Activated CD8-positive, alpha-beta memory T cell treated with anti-CD3 and anti-CD28 coated beads for 36 hours (primary cell): ENCODE measurements around the gene PILRA. TPM values are rescaled to one million over a fixed set of nuclear protein-coding genes. Genes with fewer than 3 reads are reported as not detected.
"Not testable (repeated sequence)": the region's sequence is repeated elsewhere in the genome, so short reads cannot be mapped to it uniquely, and the experiment has no call there.

Source experiments
- CTCF ChIA-PET: fragments of 350-600 bp; sonication (Branson Sonifier 250); formaldehyde crosslinking; loops from one replicate; lab custom pipeline; 2021; ENCODE audit warnings: antibody characterized with exemption; lab: Charles Lee
- POLR2A ChIA-PET: fragments of 350-600 bp; sonication (Branson Sonifier 250); formaldehyde crosslinking; loops from one replicate; lab custom pipeline; 2021; ENCODE audit warnings: antibody characterized with exemption; lab: Charles Lee
- total RNA-seq, 2 experiments: library from RNA; stranded (reverse); gene quantifications; one replicate each; pipeline ENCODE4 v1.2.3, GENCODE V29; 2021

PILRA gene
- total RNA-seq, 2 experiments from 2014 or later, result 0.30 to 0.48 TPM

DNA sequence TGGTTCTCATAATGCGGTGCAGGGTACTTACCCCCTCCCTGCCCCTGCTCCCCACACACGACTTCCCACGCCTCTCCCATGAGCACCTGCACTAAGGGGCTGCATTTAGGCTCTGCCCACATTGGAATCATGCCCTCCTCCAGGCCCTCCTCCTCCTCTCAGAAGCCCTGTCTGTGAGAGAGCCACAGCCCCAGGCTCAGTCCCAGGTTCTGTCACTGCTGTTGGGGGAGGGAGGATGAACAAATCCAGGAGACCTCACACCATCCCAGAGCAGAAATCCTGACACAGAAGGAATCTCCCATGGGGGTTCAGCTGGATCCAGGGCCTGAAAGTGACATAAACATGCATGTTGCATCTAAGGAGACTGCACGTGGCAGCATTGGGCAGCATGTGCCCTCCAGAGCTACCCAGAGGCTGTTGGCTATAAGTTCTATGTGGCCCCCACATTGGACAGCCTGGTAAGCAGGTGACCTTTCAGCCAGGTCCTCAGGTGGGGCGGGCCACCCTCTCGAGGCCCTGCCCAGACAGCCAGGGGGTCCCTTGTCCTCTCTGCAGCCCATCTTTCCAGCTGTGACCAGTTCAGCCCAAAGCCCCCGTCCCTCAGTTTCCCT, 1.6 kb upstream of the PILRA start:
- ChIA-PET CTCF (interaction anchor here (0.7 to 1.7 kb wide), 2 partner anchors 25 to 36 kb away, joined by 4 to 7 read pairs; no protein-coding TSS in a partner anchor), POLR2A (no interaction called here)

DNA sequence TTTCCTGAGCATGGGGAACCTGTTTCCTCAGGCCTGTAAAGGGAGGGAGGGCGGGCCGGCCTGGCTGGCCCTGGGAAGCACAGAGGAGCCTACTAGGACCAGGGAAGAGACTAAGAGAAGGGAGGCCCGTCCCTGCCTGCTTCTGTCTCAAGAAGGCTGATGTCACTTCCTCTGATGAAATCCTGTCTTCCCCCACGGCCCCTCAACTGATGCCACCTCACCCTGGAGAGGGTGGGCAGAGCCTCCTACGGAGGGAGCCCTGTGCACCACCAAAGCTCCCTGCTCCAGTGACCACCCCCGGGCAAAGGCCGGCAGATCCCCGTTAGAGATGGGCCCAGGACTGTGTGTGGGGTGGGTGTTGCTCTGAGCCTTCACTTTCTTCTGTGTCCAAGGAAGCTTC, 1.0 kb upstream of the PILRA start:
- ChIA-PET POLR2A (no interaction called here), CTCF (interaction anchor here (0.7 to 1.7 kb wide), 2 partner anchors 25 to 35 kb away, joined by 4 to 7 read pairs; no protein-coding TSS in a partner anchor)

DNA sequence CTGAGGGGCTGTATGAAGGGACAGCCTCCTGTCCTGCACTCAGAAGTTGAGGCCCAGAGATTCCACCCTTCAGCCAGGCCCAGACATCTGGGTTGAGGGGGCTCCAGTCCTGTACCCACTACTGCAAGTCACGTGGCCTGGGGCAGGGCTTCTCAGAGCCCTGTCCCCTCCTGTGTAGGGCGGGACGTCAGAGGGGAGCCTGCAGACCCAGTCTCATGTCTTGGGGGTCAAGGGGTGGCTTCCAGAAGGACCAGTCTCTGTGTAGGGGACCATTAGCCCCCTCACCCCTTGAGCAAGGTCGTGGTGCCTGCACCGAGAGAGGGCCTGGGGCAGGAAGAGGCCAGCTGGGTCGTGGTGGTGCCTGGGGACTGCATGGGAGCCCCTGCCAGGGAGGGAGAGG, 593 bp upstream of the PILRA start:
- POLR2A ChIA-PET, result no interaction called here
- CTCF ChIA-PET, result interaction anchor here (1.7 kb wide), 1 partner anchor 35 kb away, joined by 7 read pairs; no protein-coding TSS in a partner anchor

DNA sequence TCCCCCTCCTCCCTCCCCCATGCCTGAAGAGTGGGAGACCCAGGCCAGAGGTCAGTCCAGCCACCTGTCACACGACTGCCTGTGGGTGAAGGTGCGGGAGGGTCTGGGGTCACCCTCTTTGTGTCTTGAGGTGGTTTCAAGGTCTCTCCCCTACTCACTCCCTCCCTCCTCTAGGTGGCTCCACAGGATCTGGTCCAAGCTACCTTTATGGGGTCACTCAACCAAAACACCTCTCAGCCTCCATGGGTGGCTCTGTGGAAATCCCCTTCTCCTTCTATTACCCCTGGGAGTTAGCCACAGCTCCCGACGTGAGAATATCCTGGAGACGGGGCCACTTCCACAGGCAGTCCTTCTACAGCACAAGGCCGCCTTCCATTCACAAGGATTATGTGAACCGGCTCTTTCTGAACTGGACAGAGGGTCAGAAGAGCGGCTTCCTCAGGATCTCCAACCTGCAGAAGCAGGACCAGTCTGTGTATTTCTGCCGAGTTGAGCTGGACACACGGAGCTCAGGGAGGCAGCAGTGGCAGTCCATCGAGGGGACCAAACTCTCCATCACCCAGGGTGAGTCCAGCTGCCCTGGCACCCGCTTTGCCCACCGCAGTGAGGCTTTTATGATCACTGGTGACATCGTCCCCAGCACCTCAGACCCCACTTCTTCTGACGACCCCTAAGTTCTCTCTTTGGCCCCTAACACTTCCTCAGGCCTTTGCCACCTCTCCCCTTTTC, 747 bp downstream of the PILRA start:
- POLR2A ChIA-PET, result not testable (repeated sequence)

DNA sequence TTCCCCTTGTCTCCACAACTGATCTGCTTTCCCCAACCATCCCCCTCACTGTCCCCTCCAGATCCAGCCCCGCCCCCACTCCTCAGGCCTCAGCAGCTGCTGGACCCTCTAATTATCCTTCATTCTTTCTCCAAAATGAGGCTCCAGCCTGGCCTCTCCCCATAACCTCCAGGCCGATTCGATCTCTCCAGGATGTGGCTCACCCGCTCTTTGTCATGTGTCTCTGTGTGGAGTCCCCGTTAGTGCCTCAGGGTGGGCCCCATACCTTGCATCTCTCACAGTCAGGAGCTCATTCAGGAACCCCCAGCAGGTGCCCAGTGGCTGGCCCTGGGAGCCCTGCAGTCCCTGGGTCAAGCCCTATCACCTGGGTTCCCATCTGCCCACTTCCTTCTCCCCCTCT, 1.3 kb downstream of the PILRA start:
- POLR2A ChIA-PET, result interaction anchor here (0.5 kb wide), 1 partner anchor 344 kb away, joined by 3 read pairs; no protein-coding TSS in a partner anchor
- CTCF ChIA-PET, result interaction anchor here (1.0 to 1.5 kb wide), 3 partner anchors 9 to 33 kb away, joined by 4 to 5 read pairs (median 4); no protein-coding TSS in a partner anchor

More for the DNA sequence above, 747 bp downstream of the PILRA start:
- CTCF ChIA-PET, result interaction anchor here (1.0 to 1.5 kb wide), 3 partner anchors 10 to 34 kb away, joined by 4 to 5 read pairs (median 4); no protein-coding TSS in a partner anchor

DNA sequence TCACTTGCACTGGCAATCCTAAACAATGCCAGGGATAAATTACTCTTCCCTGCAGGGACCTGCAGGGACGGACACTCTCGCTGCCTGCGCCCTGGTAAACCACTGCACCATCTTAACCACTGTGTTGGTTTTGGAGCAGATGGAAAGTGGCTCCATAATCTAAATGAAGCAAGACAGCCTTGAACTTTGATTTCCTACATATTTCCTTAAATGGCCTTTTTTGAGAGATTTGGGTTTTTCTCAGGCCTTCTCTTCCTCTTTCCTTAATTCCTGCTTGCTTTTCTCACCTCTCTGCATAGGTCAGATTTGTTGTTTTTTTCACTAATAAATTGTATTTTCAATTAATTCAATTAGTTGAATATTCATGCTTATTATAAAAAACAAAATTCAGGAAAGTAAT, 2.8 kb downstream of the PILRA start:
- POLR2A ChIA-PET, result no interaction called here
- CTCF ChIA-PET, result no interaction called here

DNA sequence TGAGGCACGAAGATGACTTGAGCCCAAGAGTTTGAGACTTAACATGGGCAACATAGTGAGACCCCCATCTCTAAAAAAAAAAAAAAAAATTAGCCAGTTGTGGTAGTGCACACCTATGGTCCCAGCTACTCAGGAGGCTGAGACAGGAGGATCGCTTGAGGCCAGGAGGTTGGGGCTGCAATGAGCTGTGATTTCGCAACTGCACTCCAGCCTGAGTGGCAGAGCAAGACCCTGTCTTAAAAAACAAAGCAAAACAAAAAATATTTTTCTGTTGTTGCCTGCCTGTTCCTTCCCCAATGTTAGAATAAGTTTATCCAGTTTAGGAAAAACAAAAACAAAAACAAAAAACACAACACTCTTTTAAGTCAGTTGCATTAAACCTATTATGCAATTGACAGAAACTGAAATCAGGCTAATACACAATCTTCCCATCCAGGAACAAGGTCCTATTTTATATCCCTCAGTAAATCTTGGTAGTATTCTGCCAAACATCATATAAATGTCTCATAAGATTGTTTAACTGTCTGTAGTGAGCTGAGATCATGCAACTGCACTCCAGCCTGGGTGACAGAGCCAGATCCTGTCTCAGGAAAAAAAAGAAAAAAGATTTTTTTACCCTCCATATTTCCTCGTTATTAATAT, 4.9 kb downstream of the PILRA start:
- ChIA-PET CTCF (no interaction called here), POLR2A (no interaction called here)

DNA sequence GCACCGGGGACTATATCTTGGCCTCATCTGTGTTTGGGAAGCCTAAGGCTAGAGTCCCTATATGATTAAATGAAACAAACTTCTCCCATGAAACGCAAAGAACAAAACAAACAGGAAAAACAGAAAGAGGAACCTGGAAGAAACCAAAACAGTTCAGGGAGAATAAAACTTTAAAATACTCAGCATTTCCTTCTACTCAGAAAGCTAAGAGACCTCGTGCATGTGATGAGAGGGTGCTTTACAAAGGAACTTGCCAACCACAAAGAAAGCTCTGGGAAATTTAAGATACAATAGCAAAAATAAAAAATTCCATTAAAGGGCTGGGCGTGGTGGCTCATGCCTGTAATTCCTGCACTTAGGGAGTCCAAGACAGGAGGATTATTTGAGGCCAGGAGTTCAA, 6.9 kb downstream of the PILRA start:
- CTCF ChIA-PET, result interaction anchor here (0.9 kb wide), 1 partner anchor 20 kb away, joined by 5 read pairs; no protein-coding TSS in a partner anchor
- POLR2A ChIA-PET, result interaction anchor here (0.7 kb wide), 1 partner anchor 27 kb away, joined by 3 read pairs; no protein-coding TSS in a partner anchor

DNA sequence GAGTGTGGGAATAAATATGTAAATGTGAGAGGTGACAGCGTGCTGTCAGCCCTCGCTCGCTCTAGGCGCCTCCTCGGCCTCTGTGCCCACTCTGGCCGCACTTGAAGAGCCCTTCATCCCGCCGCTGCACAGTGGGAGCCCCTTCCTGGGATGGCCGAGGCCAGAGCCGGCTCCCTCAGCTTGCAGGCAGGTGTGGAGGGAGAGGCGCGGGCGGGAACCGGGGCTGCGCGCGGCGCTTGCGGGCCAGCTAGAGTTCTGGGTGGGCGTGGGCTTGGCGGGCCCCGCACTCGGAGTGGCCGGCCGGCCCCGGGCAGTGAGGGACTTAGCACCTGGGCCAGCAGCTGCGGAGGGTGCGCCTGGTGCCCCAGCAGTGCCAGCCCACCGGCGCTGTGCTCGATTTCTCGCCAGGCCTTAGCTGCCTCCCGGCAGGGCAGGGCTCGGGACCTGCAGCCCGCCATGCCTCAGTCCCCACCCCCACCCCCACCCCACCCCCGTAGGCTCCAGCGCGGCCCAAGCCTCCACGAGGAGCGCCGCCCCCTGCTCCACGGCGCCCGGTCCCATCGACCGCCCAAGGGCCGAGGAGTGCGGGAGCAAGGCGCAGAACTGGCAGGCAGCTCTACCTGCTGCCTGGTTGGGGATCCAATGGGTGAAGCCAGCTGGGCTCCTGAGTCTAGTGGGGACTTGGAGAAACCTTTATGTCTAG, 8.4 kb downstream of the PILRA start:
- ChIA-PET CTCF (interaction anchor here (0.5 to 1.5 kb wide), 3 partner anchors 16 to 183 kb away, joined by 3 to 4 read pairs (median 4); no protein-coding TSS in a partner anchor), POLR2A (interaction anchor here (0.7 kb wide), 1 partner anchor 13 kb away, joined by 5 read pairs; no protein-coding TSS in a partner anchor)

DNA sequence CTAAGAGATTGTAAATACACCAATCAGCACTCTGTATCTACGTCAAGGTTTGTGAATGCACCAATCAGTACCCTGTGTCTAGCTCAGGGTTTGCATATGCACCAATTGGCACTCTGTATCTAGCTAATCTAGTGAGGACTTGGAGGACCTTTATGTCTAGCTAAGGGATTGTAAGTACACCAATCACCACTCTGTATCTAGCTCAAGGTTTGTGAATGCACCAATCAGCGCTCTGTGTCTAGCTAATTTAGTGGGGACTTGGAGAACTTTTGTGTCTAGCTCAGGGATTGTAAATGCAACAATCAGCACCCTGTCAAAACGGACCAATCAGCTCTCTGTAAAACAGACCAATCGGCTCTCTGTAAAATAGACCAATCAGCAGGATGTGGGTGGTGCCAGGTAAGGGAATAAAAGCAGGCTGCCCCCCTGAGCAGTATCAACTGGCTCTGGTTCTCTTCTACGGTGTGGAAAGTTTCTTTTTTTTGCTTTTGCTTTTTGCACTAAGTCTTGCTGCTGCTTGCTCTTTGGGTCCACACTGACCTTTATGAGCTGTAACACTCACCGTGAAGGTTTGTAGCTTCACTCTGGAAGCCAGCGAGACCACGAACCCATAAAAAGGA, 9.1 kb downstream of the PILRA start:
- POLR2A ChIA-PET, result not testable (repeated sequence)
- CTCF ChIA-PET, result interaction anchor here (0.5 to 1.5 kb wide), 3 partner anchors 17 to 184 kb away, joined by 3 to 4 read pairs (median 4); no protein-coding TSS in a partner anchor

DNA sequence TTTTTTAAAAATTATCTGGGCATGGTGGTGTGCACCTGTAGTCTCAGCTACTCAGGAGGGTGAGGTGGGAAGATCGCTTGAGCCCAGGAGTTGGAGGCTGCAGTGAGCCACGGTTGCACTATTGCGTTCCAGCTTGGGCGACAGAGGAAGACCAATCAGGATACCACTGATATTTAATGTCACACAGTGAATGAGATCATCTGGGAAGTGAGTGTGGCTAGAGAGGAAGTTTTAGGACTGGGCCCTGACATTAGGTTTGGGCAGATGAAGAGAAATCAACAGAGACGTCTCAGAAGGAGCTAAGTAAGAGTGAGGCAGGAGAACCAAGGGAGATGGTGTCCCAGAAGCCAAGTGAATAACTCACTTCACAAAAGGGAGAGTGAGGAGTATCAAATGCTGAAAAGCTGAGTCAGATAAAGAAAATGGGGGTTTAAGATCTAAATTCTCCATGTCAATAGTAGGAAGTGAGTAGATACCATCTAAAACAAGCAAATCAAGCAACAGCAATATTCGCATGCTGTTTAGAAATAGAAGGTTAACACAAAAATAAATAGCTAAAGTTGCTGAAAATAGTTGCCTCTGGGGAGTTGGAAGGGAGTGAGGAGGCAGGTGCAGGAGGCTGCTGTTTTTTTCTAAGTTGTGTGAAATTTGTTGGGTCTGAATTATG, 11.5 kb downstream of the PILRA start:
- CTCF ChIA-PET, result interaction anchor here (1.1 kb wide), 1 partner anchor 19 kb away, joined by 3 read pairs; no protein-coding TSS in a partner anchor
- POLR2A ChIA-PET, result no interaction called here

DNA sequence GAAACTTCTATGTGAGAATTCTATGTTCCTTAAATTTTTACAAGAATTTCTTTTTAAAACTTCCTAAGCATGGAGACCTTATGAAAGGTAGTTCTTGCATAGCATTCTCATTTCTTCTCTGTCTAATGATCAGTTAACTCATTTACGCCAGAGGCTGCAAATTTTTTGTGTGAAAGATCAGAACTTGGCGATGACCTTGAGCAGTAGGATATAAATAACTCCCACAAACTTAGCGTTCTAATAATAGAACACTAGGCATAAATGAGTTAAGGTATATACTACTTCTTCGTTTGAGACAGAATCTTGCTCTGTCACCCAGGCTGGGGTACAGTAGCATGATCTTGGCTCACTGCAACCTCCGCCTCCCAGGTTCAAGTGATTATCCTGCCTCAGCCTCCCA, 13.7 kb downstream of the PILRA start:
- ChIA-PET POLR2A (no interaction called here), CTCF (no interaction called here)

DNA sequence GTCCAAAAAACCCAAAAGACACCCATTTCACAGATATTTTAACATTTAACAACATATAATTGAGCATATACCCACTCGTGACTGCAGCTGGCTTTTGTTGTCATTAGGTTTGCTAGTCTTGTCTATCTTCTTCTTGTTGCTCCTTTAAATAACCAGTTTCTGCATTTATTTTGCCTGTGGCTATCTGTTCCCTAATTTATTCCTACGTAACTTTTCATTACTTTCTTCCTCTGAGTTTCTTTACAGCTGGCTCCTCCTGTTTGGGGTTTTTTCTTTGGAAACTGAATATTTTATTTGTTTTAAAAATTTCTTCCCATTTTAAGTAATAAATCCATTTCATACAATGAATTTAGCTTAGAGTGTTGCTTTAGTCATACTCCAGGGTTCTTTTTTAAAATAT, 14.4 kb downstream of the PILRA start:
- ChIA-PET CTCF (no interaction called here), POLR2A (no interaction called here)

DNA sequence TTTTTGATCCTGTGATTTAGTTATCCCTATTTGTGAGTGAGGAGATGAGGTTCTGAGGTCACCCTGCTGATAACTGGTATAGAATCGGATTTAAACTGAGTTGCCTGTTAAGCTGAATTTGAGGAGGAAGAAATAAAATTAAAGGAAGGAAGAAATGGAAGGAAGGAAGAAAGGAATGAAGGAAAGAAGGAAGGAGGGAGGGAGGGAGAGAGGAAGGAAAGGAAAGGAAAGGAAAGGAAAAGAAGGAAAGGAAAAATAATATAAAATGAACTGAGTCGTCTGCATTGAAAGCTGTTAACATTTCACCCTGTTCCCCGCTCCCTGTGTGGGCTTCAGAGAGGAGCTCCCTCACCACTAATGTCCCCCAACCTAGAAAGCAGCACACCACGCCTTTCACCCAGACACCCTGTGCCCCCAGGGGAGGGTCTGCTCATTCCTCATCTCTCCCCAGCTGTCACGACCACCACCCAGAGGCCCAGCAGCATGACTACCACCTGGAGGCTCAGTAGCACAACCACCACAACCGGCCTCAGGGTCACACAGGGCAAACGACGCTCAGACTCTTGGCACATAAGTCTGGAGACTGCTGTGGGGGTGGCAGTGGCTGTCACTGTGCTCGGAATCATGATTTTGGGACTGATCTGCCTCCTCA, 16.3 kb downstream of the PILRA start:
- CTCF ChIA-PET, result no interaction called here
- POLR2A ChIA-PET, result no interaction called here

DNA sequence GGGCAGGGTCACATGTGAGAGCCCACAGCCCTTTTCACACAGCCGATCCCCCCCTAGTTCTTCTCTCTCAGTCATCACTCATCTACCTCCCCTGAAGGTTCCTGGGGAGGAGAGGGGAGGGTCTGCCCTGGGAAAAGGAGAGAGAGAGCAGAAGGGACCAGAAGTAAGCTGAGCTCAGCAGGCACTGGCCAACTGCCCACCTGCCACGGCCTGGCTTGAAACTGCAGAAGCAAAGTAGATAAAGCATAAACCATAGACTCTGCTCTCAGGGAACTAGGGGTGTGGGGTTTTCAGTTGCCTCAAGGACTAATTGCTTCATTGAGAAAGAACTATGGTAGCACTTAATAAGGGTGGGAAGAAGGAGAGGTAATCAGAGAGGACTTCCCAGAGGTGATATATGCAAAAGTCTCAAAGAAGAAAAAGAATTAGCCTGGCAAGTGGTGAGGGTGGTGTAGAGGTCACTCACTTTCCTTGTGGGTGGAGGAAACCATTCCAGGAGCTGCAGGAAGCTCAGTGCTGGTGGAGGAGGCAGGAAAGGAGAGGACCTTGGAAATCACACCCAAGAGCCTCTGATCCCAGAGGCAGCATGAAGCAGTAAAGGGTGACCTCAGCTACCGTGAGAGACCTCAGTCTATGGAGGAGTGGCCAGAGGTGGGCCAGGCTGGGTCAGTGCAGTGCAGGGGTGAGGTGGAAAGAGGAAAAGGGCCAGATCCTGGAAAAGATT, 17.2 kb downstream of the PILRA start:
- CTCF ChIA-PET, result no interaction called here
- POLR2A ChIA-PET, result no interaction called here

DNA sequence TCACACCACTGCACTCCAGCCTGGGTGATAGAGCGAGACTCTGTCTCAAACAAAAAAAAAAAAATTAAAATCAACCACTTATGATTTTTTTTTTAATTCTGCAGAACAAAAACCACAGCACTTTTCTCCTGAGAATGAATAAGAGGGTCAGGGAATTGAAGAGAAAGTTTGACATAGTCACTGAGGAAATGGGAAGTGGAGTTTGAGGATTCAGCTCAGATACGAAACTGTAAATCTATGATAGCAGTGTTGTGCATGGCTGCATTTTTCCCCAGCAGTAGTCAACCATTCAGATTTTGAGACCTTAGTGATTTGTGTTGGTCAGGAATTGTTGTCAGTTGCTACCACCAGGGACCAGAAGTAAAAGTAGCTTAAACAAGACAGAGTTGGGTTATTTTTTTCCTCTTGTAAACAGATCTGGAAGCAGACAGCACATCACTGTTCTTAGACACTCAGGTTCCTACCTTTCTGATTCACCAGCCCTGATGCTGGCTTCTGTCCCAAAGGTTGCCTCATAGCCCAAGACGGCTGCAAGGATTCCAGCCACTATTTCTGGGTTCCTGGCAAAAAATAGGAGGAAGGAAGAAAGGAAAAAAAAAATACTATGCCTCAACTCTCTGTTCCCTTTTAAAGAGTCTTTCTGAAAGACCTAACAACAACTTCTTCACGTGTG, 20.1 kb downstream of the PILRA start:
- POLR2A ChIA-PET, result interaction anchor here (0.6 kb wide), 1 partner anchor 27 kb away, joined by 4 read pairs; no protein-coding TSS in a partner anchor
- CTCF ChIA-PET, result no interaction called here
